Measurements from ENCODE around the gene GJB3. TPM values are rescaled to one million over a fixed set of nuclear protein-coding genes. Genes with fewer than 3 reads are reported as not detected.
"Not testable (repeated sequence)": the region's sequence is repeated elsewhere in the genome, so short reads cannot be mapped to it uniquely, and the experiment has no call there.

GJB3 gene
- total RNA-seq, 1 experiment from 2014 or later, result 0.96 TPM

DNA sequence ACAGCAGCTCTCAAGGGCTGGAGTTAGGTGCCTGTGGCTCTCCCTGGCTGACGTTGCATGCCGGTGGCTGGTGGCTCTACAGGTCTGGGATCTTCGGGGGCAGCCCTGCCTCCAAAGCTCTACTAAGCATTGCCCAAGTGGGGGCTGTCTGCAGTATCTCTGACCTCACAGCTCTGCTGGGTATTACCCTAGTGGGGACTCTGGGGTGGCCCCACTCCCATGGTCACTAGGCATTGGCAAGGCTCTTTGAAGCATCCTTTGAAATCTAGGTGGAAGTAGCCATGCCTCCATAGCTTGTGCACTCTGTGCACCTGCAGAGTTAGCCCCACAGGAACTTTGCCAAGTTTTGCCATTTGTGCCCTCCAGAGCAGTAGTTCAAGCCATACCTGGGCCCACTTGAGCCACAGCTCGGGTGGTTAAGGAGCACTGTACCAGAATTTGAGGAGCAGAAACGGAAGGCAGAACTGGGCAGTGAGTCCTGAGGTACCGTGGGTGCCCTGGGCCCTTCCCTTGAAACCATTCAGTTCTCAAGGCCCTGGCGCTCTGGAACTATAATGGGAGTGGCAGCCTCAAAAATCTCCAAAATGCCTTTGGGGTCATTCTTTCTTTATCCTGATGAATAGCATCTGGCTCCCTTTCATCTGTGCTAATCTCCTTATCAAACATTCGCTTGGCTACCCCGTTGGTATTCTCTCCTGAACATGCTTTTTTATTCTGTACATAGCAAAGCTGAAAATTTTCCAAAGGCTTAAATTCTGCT is 27.2 kb downstream of the GJB3 start:
- Histone ChIP-seq H3K27me3 (ENCODE audit: insufficient read depth, low read length) (no peaks in the 10 kb centered on the region), H3K14ac (ENCODE audit: insufficient read depth, low read length) (no peak overlapping the region), H2BK15ac (ENCODE audit: low read depth, low read length) (no peak overlapping the region), H3K9me3 (ENCODE audit: control insufficient read depth, low read depth, low read length) (no peaks in the 10 kb centered on the region), H3K23me2 (ENCODE audit: insufficient read length, low read depth, low read length, poor library complexity, severe bottlenecking) (no peaks in the 10 kb centered on the region), H2BK12ac (ENCODE audit: insufficient read length, low read depth, low read length) (no peak overlapping the region), H4K5ac (ENCODE audit: insufficient read length, low read depth, low read length) (no peak overlapping the region), H3K4me2 (ENCODE audit: insufficient read depth, insufficient read length, low read length) (no peak overlapping the region), H2BK5ac (ENCODE audit: insufficient read length, low read length) (no peak overlapping the region), H4K20me1 (ENCODE audit: control insufficient read depth, insufficient read depth, insufficient read length) (no peaks in the 10 kb centered on the region), H3K18ac (ENCODE audit: insufficient read length, low read depth, low read length) (no peak overlapping the region), H3K4me1 (ENCODE audit: insufficient read depth, low read length) (no peaks in the 10 kb centered on the region), H3K4ac (ENCODE audit: low read depth, low read length) (no peak overlapping the region), H3K79me1 (ENCODE audit: insufficient read depth, low read depth, low read length, poor library complexity, severe bottlenecking) (no peaks in the 10 kb centered on the region), H2BK120ac (ENCODE audit: low read depth, low read length, poor library complexity, severe bottlenecking) (no peak overlapping the region), H2AFZ (ENCODE audit: low read length) (no peak overlapping the region), H3K23ac (ENCODE audit: insufficient read length, low read depth, low read length) (no peak overlapping the region), H3T11ph (ENCODE audit: low read length) (no peak overlapping the region), H3K79me2 (ENCODE audit: insufficient read depth, low read length) (no peaks in the 10 kb centered on the region), H2AK5ac (ENCODE audit: insufficient read length, low read length) (no peak overlapping the region), H3K27ac (ENCODE audit: insufficient read length, low read depth, low read length) (no peak overlapping the region), H3K9ac (ENCODE audit: extremely low read depth, insufficient read length, low read length) (no peak overlapping the region), H4K91ac (ENCODE audit: insufficient read length, low read depth, low read length) (no peak overlapping the region), H3K56ac (ENCODE audit: insufficient read length, low read depth, low read length) (no peak overlapping the region), H2BK20ac (ENCODE audit: low read depth, low read length, poor library complexity, severe bottlenecking) (no peak overlapping the region), H4K8ac (replicated peaks; ENCODE audit: insufficient read length, low read depth, low read length) (no peak overlapping the region)
- Mint-ChIP-seq H3K27me3 (ENCODE audit: low read depth) (peaks cover 8% of the 10 kb centered on the region), H3K4me3 (no peak overlapping the region), H3K9me3 (peaks cover 0 to 3% of the 10 kb centered on the region in 2 experiments; a peak in 2 of 5 replicates), H3K27ac (no peak overlapping the region; a peak in 1 of 7 replicates), H3K4me1 (peaks cover 2 to 3% of the 10 kb centered on the region in 2 experiments; a peak in 1 of 4 replicates), H3K36me3 (ENCODE audit: insufficient read depth in 1 of 3, low read depth in 3 of 3) (peaks cover 0 to 3% (median 0%) of the 10 kb centered on the region in 3 experiments; a peak in 1 of 7 replicates)
- no peak for DNase-seq
- whole genome bisulfite sequencing (ENCODE audit: extremely low coverage, insufficient read length, low lambda C conversion rate), result no CpG with 5 or more reads among the region's 9 CpGs
- TF ChIP-seq, protein P1, sequence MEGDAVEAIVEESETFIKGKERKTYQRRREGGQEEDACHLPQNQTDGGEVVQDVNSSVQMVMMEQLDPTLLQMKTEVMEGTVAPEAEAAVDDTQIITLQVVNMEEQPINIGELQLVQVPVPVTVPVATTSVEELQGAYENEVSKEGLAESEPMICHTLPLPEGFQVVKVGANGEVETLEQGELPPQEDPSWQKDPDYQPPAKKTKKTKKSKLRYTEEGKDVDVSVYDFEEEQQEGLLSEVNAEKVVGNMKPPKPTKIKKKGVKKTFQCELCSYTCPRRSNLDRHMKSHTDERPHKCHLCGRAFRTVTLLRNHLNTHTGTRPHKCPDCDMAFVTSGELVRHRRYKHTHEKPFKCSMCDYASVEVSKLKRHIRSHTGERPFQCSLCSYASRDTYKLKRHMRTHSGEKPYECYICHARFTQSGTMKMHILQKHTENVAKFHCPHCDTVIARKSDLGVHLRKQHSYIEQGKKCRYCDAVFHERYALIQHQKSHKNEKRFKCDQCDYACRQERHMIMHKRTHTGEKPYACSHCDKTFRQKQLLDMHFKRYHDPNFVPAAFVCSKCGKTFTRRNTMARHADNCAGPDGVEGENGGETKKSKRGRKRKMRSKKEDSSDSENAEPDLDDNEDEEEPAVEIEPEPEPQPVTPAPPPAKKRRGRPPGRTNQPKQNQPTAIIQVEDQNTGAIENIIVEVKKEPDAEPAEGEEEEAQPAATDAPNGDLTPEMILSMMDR (conservative IDR thresholded peaks at IDR 0.05), result no peak

DNA sequence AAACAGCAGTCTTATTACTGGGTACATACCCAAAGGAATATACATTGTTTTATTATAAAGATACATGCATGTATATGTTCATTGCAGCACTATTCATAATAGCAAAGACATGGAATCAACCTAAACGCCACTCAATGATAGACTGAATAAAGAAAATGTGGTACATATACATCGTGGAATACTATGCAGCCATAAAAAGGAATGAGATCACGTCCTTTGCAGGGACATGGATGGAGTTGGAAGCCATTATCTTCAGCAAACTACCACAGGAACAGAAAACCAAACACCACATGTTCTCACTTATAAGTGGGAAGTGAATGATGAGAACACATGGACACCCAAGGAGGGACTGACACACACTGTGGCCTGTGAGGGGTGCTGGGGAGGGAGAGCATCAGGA is 29.8 kb downstream of the GJB3 start:
- not testable (repeated sequence) for H3K27me3 ChIP-seq (ENCODE audit: insufficient read depth, low read length); H2AFZ ChIP-seq (ENCODE audit: low read length); H3K4me3 Mint-ChIP-seq; H3K79me2 ChIP-seq (ENCODE audit: insufficient read depth, low read length); H3K79me1 ChIP-seq (ENCODE audit: insufficient read depth, low read depth, low read length, poor library complexity, severe bottlenecking); DNase-seq; H3K4ac ChIP-seq (ENCODE audit: low read depth, low read length); H3K23ac ChIP-seq (ENCODE audit: insufficient read length, low read depth, low read length); H3K23me2 ChIP-seq (ENCODE audit: insufficient read length, low read depth, low read length, poor library complexity, severe bottlenecking); H3K9me3 ChIP-seq (ENCODE audit: control insufficient read depth, low read depth, low read length); H3K14ac ChIP-seq (ENCODE audit: insufficient read depth, low read length); H2BK120ac ChIP-seq (ENCODE audit: low read depth, low read length, poor library complexity, severe bottlenecking); H2BK15ac ChIP-seq (ENCODE audit: low read depth, low read length); H2AK5ac ChIP-seq (ENCODE audit: insufficient read length, low read length); H4K5ac ChIP-seq (ENCODE audit: insufficient read length, low read depth, low read length); H3K9me3 Mint-ChIP-seq; H4K91ac ChIP-seq (ENCODE audit: insufficient read length, low read depth, low read length); H3K27me3 Mint-ChIP-seq (ENCODE audit: low read depth); H3T11ph ChIP-seq (ENCODE audit: low read length); H3K56ac ChIP-seq (ENCODE audit: insufficient read length, low read depth, low read length); H3K36me3 Mint-ChIP-seq (ENCODE audit: insufficient read depth in 1 of 3, low read depth in 3 of 3); H3K27ac ChIP-seq (ENCODE audit: insufficient read length, low read depth, low read length); H2BK12ac ChIP-seq (ENCODE audit: insufficient read length, low read depth, low read length); H2BK5ac ChIP-seq (ENCODE audit: insufficient read length, low read length); H2BK20ac ChIP-seq (ENCODE audit: low read depth, low read length, poor library complexity, severe bottlenecking); H4K8ac ChIP-seq (replicated peaks; ENCODE audit: insufficient read length, low read depth, low read length); H4K20me1 ChIP-seq (ENCODE audit: control insufficient read depth, insufficient read depth, insufficient read length); H3K9ac ChIP-seq (ENCODE audit: extremely low read depth, insufficient read length, low read length); H3K27ac Mint-ChIP-seq; H3K4me1 ChIP-seq (ENCODE audit: insufficient read depth, low read length); H3K4me2 ChIP-seq (ENCODE audit: insufficient read depth, insufficient read length, low read length); H3K4me1 Mint-ChIP-seq; H3K18ac ChIP-seq (ENCODE audit: insufficient read length, low read depth, low read length)
- WGBS (ENCODE audit: extremely low coverage, insufficient read length, low lambda C conversion rate), result no CpG with 5 or more reads among the region's 3 CpGs
